ENCODE measurements around the gene NHERF2. TPM values are rescaled to one million over a fixed set of nuclear protein-coding genes. Genes with fewer than 3 reads are reported as not detected.

The NHERF2 gene
- total RNA-seq = 4.8 and 5.1 TPM in 2 replicates

GRCh38 chr16:2026461-2027023 is at the start of gene NHERF2:
TSS of gene NHERF2 (plus strand) at chr16:2026902. CDS start at chr16:2027006, 104 bp downstream.

GRCh38 chr16:1981398-1981836 is 45.3 kb upstream of the NHERF2 start, which contains the start of gene NOXO1:
TSS of gene NOXO1 (minus strand) at chr16:1981469. CDS start at chr16:1981179, 290 bp downstream.

GRCh38 chr16:1983544-1984346 is 43.0 kb upstream of the NHERF2 start, which contains the start of gene GFER:
TSS of gene GFER (plus strand) at chr16:1984193. CDS start at chr16:1984219, 26 bp downstream.

GRCh38 chr16:1989209-1990100 is 37.2 kb upstream of the NHERF2 start, which contains the start of gene SYNGR3:
TSS of gene SYNGR3 (plus strand) at chr16:1989970. CDS start at chr16:1990103, 133 bp downstream.

DNA sequence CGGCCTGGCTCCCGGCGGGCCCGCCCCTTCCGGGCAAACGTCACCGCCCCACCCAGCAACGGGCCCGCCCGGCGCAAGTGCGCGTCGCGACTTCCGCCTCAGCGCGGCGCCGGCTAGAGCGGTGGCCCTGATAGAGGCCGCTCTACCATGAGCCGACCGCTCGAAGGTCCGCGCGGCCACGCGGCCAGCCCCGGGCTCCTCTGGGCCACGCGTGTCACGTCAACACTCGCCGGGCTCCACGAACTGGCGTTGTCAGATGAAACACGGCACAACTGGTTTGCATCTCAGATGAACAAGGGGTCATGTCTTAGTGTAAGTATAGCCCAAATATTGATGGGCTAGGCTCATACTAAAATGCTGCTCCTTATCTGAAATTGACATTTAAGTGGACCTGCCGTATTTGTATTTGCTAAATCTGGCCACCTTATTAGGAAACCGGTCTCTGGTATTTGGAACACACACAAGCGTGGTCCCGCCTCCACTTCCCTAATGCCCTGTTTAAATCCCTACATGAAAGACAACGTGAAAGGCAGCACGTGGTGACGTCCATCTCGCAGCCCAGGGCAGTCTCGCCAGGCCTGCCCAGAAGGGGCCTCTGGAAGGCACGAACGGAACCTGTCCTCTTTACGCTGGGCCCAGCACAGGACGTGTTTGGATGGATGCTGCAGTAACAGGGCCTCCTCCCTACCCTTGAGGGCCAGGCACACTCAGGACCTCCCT is 16.8 kb upstream of the NHERF2 start, which contains the start of gene ZNF598:
TSS of gene ZNF598 (minus strand) at position 31 of the 720 bp plus-strand sequence.

DNA sequence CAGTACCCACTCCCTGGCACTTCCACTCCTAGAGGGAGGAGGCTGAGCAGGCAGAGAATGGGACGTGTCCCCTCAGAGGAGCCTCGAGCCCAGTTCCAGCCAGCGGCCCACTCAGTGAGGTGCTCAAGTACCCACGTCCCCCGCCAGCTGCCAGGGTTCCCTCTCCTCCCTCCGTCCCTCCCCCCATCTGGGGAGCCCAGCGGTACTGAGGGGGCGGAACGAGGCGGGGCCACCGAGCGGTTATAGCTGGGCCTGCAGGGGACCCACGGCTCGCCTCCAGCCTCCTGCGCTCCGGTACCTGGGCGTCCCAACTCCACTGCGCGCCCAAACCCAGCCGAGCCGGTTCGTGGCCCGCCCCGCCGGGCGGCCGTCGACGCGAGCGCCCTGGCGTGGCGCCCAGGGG is 7.2 kb upstream of the NHERF2 start, which contains the start of gene NPW:
TSS of gene NPW (plus strand) at position 268 of the 403 bp plus-strand sequence.

GRCh38 chr16:2047330-2048115 is 20.8 kb downstream of the NHERF2 start, which contains the start of the genes NTHL1 and TSC2:
TSS of gene NTHL1 (minus strand) at chr16:2047834. CDS start at chr16:2047823, 11 bp downstream.
TSS of gene TSC2 (plus strand) at chr16:2047985. CDS start at chr16:2048616, 631 bp downstream.

Small RNAs within 50 kb of the gene (small RNA-seq; reads per million reads assigned to genes)
- gene RN7SL219P = not detected

Other genes starting within 250 kb of the NHERF2 start
- gene SPSB3, start 244.3 kb upstream of the NHERF2 start, total RNA-seq = 20.3 and 27.2 TPM in 2 replicates
- gene NUBP2, start 243.9 kb upstream of the NHERF2 start, total RNA-seq = 69.8 and 79.4 TPM in 2 replicates
- gene IGFALS, start 233.2 kb upstream of the NHERF2 start, total RNA-seq = under 0.01 TPM in 1 of 2 replicates, not detected in the other
- 14.7 and 24.3 TPM in 2 replicates for gene HAGH, start 200.1 kb upstream of the NHERF2 start, total RNA-seq
- 52.6 and 61.7 TPM in 2 replicates for gene FAHD1, start 199.7 kb upstream of the NHERF2 start, total RNA-seq
- gene MEIOB, start 154.7 kb upstream of the NHERF2 start, total RNA-seq = not detected in 2 replicates
- gene HS3ST6, start 108.5 kb upstream of the NHERF2 start, total RNA-seq = not detected in 2 replicates
- 12.7 and 15.4 TPM in 2 replicates for gene MSRB1, start 83.7 kb upstream of the NHERF2 start, total RNA-seq
- not detected in 2 replicates for gene RPL3L, start 72.2 kb upstream of the NHERF2 start, total RNA-seq
- 133 and 161 TPM in 2 replicates for gene NDUFB10, start 67.4 kb upstream of the NHERF2 start, total RNA-seq
- gene RPS2, start 62.1 kb upstream of the NHERF2 start, total RNA-seq = 1,799 and 3,882 TPM in 2 replicates
- not detected in 2 replicates for gene RNF151, start 60.0 kb upstream of the NHERF2 start, total RNA-seq
- gene TBL3, start 54.8 kb upstream of the NHERF2 start, total RNA-seq = 49.2 and 51.6 TPM in 2 replicates
- 0.39 TPM in 1 of 2 replicates, not detected in the other for gene NOXO1, start 45.4 kb upstream of the NHERF2 start, total RNA-seq
- gene GFER, start 42.7 kb upstream of the NHERF2 start, total RNA-seq = 9.9 and 13.1 TPM in 2 replicates
- 0.73 and 1.4 TPM in 2 replicates for gene SYNGR3, start 36.9 kb upstream of the NHERF2 start, total RNA-seq
- 26.8 and 35.0 TPM in 2 replicates for gene ZNF598, start 17.1 kb upstream of the NHERF2 start, total RNA-seq
- 1.5 TPM in 1 of 2 replicates, not detected in the other for gene NPW, start 7.1 kb upstream of the NHERF2 start, total RNA-seq
- 19.7 and 31.6 TPM in 2 replicates for gene NTHL1, start 20.9 kb downstream of the NHERF2 start, total RNA-seq
- 56.2 and 62.2 TPM in 2 replicates for gene TSC2, start 21.1 kb downstream of the NHERF2 start, total RNA-seq
- 95.8 and 107 TPM in 2 replicates for gene PKD1, start 109.0 kb downstream of the NHERF2 start, total RNA-seq
- gene RAB26, start 121.7 kb downstream of the NHERF2 start, total RNA-seq = under 0.01 and 0.20 TPM in 2 replicates
- gene TRAF7, start 128.9 kb downstream of the NHERF2 start, total RNA-seq = 61.0 and 70.0 TPM in 2 replicates
- gene CASKIN1, start 169.7 kb downstream of the NHERF2 start, total RNA-seq = under 0.01 and 0.73 TPM in 2 replicates
- gene MLST8, start 178.6 kb downstream of the NHERF2 start, total RNA-seq = 26.0 and 36.7 TPM in 2 replicates
- gene BRICD5, start 184.0 kb downstream of the NHERF2 start, total RNA-seq = 0.37 and 1.6 TPM in 2 replicates
- gene PGP, start 187.9 kb downstream of the NHERF2 start, total RNA-seq = 17.3 and 23.5 TPM in 2 replicates
- gene E4F1, start 196.7 kb downstream of the NHERF2 start, total RNA-seq = 30.1 and 34.4 TPM in 2 replicates
- under 0.01 and 1.2 TPM in 2 replicates for gene DNASE1L2, start 209.5 kb downstream of the NHERF2 start, total RNA-seq
- gene ECI1, start 224.7 kb downstream of the NHERF2 start, total RNA-seq = 29.9 and 30.5 TPM in 2 replicates
- gene RNPS1, start 241.2 kb downstream of the NHERF2 start, total RNA-seq = 81.6 and 118 TPM in 2 replicates

Data from subcutaneous preadipocyte (primary cell).